Gastroesophageal sphincter (tissue), 3 donors: ENCODE data around the gene MLLT6.

Experiments used
- CTCF ChIP-seq, 4 experiments: fragments of 200-600 bp in 2 of 4; fragments of 450-650 bp in 2 of 4; sonication (generic) in 1 of 4; IDR thresholded peaks; one replicate each; pipeline ENCODE4 v1.5.1; 2017 to 2019; ENCODE audit warnings: antibody characterized with exemption in 4 of 4, mild to moderate bottlenecking in 2 of 4, moderate library complexity in 2 of 4
- POLR2AphosphoS5 ChIP-seq: sonication (generic); formaldehyde crosslinking; IDR thresholded peaks from one replicate; pipeline ENCODE4 v1.6.1; 2017; ENCODE audit warnings: antibody characterized with exemption

GRCh38 chr17:38739305-38739704 lies 34.2 kb downstream of the MLLT6 start:
- TF ChIP-seq CTCF (IDR thresholded peaks at IDR 0.05) (no peak), POLR2AphosphoS5 (no peak)
